Small intestine (tissue), 7 donors: ENCODE results near the gene HRH2. TPM values are rescaled to one million over a fixed set of nuclear protein-coding genes. Genes with fewer than 3 reads are reported as not detected.
A peak's percentile ranks its signal among the peaks of the same experiment; 100 is the strongest.

Source experiments
- DNase-seq, 2 donors: peaks; one replicate each; pipeline versions ENCODE4 v3.0.0 to v3.0.0-alpha.2; 2013
- FAIRE-seq: peaks from 2 replicates; lab custom pipeline; 2012; peaks lifted over from hg19 to GRCh38; lab: Jason Lieb, UNC
- H3K27ac ChIP-seq, 3 donors: one replicate each; pipeline ENCODE4 v1.5.1; 2013; ENCODE audit warnings: low read length in 2 of 3, mild to moderate bottlenecking in 2 of 3, control low read depth in 1 of 3, inconsistent platforms in 1 of 3, low read depth in 1 of 3, moderate library complexity in 1 of 3
- H3K27me3 ChIP-seq, 3 donors: one replicate each; pipeline ENCODE4 v1.6.1; 2013; ENCODE audit warnings: low read length in 3 of 3, inconsistent platforms in 1 of 3; ENCODE audit not compliant: control insufficient read depth in 3 of 3, insufficient read depth in 3 of 3
- H3K36me3 ChIP-seq, 3 donors: one replicate each; pipeline ENCODE4 v1.6.1; 2013; ENCODE audit warnings: low read length in 3 of 3, inconsistent platforms in 1 of 3, low read depth in 1 of 3, mild to moderate bottlenecking in 1 of 3, moderate library complexity in 1 of 3; ENCODE audit not compliant: control insufficient read depth in 3 of 3, insufficient read depth in 2 of 3
- H3K4me1 ChIP-seq, 3 donors: one replicate each; pipeline ENCODE4 v1.6.1; 2013; ENCODE audit warnings: low read length in 2 of 3, inconsistent platforms in 1 of 3, low read depth in 1 of 3, mild to moderate bottlenecking in 1 of 3, moderate library complexity in 1 of 3; ENCODE audit not compliant: control insufficient read depth in 3 of 3, insufficient read depth in 2 of 3
- H3K4me3 ChIP-seq, 3 donors: one replicate each; pipeline ENCODE4 v1.5.1; 2013; ENCODE audit warnings: low read length in 3 of 3, control low read depth in 1 of 3, inconsistent platforms in 1 of 3, low read depth in 1 of 3, mild to moderate bottlenecking in 1 of 3, moderate library complexity in 1 of 3
- H3K9me3 ChIP-seq, 2 donors: one replicate each; pipeline ENCODE4 v1.6.1; 2013; ENCODE audit warnings: low read depth in 1 of 2, low read length in 1 of 2; ENCODE audit not compliant: control insufficient read depth in 2 of 2, insufficient read depth in 1 of 2
- WGBS, 3 donors: extraction: QIAGEN DNeasy Blood & Tissue Kit; methylation state at CpG; one replicate each; pipeline ENCODE4 v1.1.7; 2013; 5-methylcytosine and 5-hydroxymethylcytosine counted together
- polyA plus RNA-seq, 4 donors: library from polyadenylated mRNA; stranded (reverse) in 3 of 4; unstranded in 1 of 4; fragments of 200-250 nt in 3 of 4; fragments of 120-200 nt in 1 of 4; gene quantifications; one replicate each; pipeline versions ENCODE4 v1.2.1 to v1.2.3, GENCODE V29; 2013
- donor health status: healthy with polysubstance abuse.
- donor health status: control.
- donor health status: control.
- donor health status: Bipolar disorder and iron deficiency.
- donor health status: healthy.

Gene HRH2
- polyA plus RNA-seq, 4 donors, result 3.3 to 7.2 (median 6.4) TPM

GRCh38 chr5:175617447-175617846, 40.4 kb upstream of the HRH2 start:
- H3K36me3 ChIP-seq, result no peaks in the 10 kb centered on the region
- 37 to 60% (median 46%) methylated on average over 6 of the region's 6 CpGs for WGBS, 3 donors
- no peaks in the 10 kb centered on the region for H3K27me3 ChIP-seq
- FAIRE-seq, result no peak
- H3K4me1 ChIP-seq, result no peaks in the 10 kb centered on the region
- no peak overlapping the region for H3K4me3 ChIP-seq
- peak; percentile 18 to 46 for DNase-seq
- H3K9me3 ChIP-seq, result peaks cover 0 to 3% of the 10 kb centered on the region in 2 donors
- no peak overlapping the region for H3K27ac ChIP-seq

GRCh38 chr5:175620527-175620926, 37.3 kb upstream of the HRH2 start:
- Histone ChIP-seq H3K27ac (no peak overlapping the region), H3K4me1 (no peaks in the 10 kb centered on the region), H3K27me3 (peaks cover 0 to 5% (median 0%) of the 10 kb centered on the region in 3 donors), H3K4me3 (no peak overlapping the region), H3K9me3 (peaks cover 0 to 3% of the 10 kb centered on the region in 2 donors), H3K36me3 (no peaks in the 10 kb centered on the region)
- WGBS, 3 donors, result 50 to 83% (median 82%) methylated on average over 1 of the region's 1 CpG
- no peak for FAIRE-seq
- no peak for DNase-seq

DNA sequence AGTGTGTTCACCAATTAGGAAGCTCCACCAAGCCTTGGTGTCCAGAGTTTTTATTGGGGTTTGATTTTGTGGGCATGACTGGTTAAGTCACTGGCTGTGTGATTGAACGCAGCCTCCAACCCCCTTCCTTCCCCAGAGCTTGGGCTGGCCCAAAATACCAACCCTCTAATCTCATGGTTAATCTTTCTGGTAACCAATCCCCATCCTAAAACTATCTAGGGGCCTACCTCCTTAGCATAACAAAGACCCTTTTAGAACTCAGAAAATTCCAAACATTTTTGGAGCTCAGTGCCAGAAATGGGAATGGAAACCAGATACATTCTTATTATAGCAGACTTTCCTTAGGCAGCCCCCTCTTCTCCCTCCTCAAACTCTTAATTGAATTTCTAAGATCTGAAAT, 35.9 kb upstream of the HRH2 start:
- no peaks in the 10 kb centered on the region for H3K36me3 ChIP-seq
- no peak overlapping the region for H3K27ac ChIP-seq
- H3K27me3 ChIP-seq, result peaks cover 0 to 5% (median 0%) of the 10 kb centered on the region in 3 donors
- FAIRE-seq, result no peak
- no peaks in the 10 kb centered on the region for H3K4me1 ChIP-seq
- no peak overlapping the region for H3K4me3 ChIP-seq
- no peak for DNase-seq
- peaks cover 0 to 3% of the 10 kb centered on the region in 2 donors for H3K9me3 ChIP-seq
- 68 to 78% (median 76%) methylated on average over 1 of the region's 1 CpG for WGBS, 3 donors

- FAIRE-seq (no peak), DNase-seq (no peak)
- 59 to 76% (median 70%) methylated on average over 7 of the region's 7 CpGs for WGBS, 3 donors
- H3K9me3 ChIP-seq, result peaks cover 0 to 3% of the 10 kb centered on the region in 2 donors
- H3K4me3 ChIP-seq, result no peak overlapping the region
- H3K36me3 ChIP-seq, result no peaks in the 10 kb centered on the region
- H3K4me1 ChIP-seq, result no peaks in the 10 kb centered on the region
- peaks cover 0 to 5% (median 0%) of the 10 kb centered on the region in 3 donors for H3K27me3 ChIP-seq
- H3K27ac ChIP-seq, result no peak overlapping the region
These were observed 34.8 kb upstream of the HRH2 start for GRCh38 chr5:175623088-175623487.

- H3K36me3 ChIP-seq, result no peaks in the 10 kb centered on the region
- H3K27me3 ChIP-seq, result peaks cover 0 to 5% (median 0%) of the 10 kb centered on the region in 3 donors
- no peak overlapping the region for H3K27ac ChIP-seq
- peak in 1 of 2 donors; percentile 73 for DNase-seq
- WGBS, 3 donors, result 8 to 53% (median 35%) methylated on average over 3 of the region's 3 CpGs
- no peak for FAIRE-seq
- H3K4me1 ChIP-seq, result no peaks in the 10 kb centered on the region
- no peak overlapping the region for H3K4me3 ChIP-seq
- peaks cover 0 to 3% of the 10 kb centered on the region in 2 donors for H3K9me3 ChIP-seq
These were observed 33.6 kb upstream of the HRH2 start for GRCh38 chr5:175624316-175624715.

DNA sequence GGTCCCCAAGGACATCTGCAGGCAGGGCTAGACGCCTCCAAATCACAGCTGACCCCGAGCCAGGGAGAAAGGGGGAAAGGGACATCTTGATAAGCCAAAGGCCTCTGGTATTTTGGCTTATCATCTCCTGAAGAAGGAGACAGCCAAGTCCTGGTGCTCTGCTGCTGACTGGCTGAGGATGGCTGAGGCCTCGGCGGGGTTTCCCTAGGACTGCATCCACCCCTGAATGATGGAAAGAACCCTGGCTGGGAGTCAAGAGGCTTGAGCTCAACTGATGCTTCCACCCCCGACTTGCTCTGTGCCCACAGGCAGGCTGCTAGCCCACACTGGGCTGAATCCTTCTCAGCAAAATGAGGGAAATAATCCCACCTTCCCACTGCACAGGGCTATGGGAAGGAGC, 30.9 kb upstream of the HRH2 start:
- WGBS, 3 donors, result 77 to 83% (median 80%) methylated on average over 5 of the region's 5 CpGs
- DNase-seq (no peak), FAIRE-seq (no peak)
- Histone ChIP-seq H3K27ac (no peak overlapping the region), H3K27me3 (peaks cover 0 to 5% (median 0%) of the 10 kb centered on the region in 3 donors), H3K9me3 (peaks cover 0 to 5% of the 10 kb centered on the region in 2 donors), H3K4me1 (no peaks in the 10 kb centered on the region), H3K4me3 (no peak overlapping the region), H3K36me3 (no peaks in the 10 kb centered on the region)

DNA sequence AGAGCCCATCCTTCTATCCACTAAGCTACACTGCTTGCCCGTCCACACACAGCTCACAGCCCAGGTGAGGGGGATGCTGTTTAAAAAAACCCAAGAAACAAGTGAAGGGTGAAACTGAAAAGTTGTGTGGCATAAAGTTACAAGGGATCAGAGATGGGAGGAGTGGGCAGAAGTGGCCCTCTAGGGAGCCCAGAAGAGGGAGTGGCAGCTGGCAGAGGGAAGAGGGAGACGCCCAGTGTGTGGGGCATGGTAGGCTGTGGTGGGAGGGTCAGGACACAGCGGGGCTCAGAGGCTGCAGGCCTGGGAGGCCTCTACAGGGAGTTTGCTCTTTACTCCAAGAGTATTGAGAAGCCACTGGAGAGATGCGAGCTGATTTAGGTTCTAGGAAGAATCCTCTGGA, 30.1 kb upstream of the HRH2 start:
- peaks cover 0 to 5% (median 0%) of the 10 kb centered on the region in 3 donors for H3K27me3 ChIP-seq
- DNase-seq (no peak), FAIRE-seq (no peak)
- WGBS, 3 donors, result 70 to 78% (median 71%) methylated on average over 4 of the region's 4 CpGs
- no peak overlapping the region for H3K27ac ChIP-seq
- no peaks in the 10 kb centered on the region for H3K36me3 ChIP-seq
- no peak overlapping the region for H3K4me3 ChIP-seq
- peaks cover 0 to 5% of the 10 kb centered on the region in 2 donors for H3K9me3 ChIP-seq
- no peaks in the 10 kb centered on the region for H3K4me1 ChIP-seq

DNA sequence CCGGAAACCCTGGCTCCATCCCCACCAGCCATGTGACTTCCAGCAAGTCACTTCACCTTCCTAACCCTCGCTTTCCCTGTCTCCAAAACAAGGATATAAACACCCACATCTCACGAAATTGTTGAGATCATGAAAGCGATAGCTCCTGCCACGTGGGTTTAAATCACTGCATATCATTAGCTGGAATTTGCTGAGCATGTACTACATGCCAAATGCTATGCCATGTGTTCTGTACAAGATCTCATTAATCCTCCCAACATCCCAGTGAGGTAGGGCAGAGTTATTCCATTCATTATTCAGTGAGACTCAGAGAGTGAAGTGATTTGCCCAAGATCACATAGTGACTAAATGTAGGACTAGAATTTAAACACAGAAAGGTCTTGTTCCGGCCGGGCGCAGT, 29.2 kb upstream of the HRH2 start:
- DNase-seq (no peak), FAIRE-seq (no peak)
- 76 to 81% (median 79%) methylated on average over 8 of the region's 8 CpGs for WGBS, 3 donors
- H3K4me1 ChIP-seq, result no peaks in the 10 kb centered on the region
- peaks cover 0 to 2% (median under 1%) of the 10 kb centered on the region in 3 donors for H3K27me3 ChIP-seq
- H3K9me3 ChIP-seq, result peaks cover 0 to 5% of the 10 kb centered on the region in 2 donors
- no peak overlapping the region for H3K27ac ChIP-seq
- H3K4me3 ChIP-seq, result no peak overlapping the region
- H3K36me3 ChIP-seq, result no peaks in the 10 kb centered on the region

DNA sequence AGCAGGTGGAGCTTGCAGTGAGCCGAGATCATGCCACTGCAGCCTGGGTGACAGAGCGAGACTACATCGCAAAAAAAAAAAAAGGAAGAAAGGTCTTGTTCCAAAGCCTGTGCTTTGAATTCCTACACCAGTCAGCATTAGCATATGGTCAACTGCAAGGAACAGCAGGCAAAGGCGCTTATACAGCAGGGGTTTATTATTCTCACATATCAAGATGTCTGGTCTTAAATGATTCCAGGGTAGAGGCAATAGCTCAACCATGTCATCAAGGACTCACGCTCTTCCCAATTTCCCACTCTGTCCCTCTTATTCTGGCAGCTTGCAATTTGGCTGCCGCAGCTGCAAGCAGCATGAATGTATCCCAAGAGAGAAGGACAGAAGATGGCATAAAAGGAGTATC, 28.6 kb upstream of the HRH2 start:
- DNase-seq, result no peak
- 85 to 89% (median 87%) methylated on average over 6 of the region's 6 CpGs for WGBS, 3 donors
- no peak overlapping the region for H3K4me3 ChIP-seq
- H3K27me3 ChIP-seq, result peaks cover 0 to 3% (median under 1%) of the 10 kb centered on the region in 3 donors
- H3K36me3 ChIP-seq, result no peaks in the 10 kb centered on the region
- H3K4me1 ChIP-seq, result no peaks in the 10 kb centered on the region
- no peak for FAIRE-seq
- no peak overlapping the region for H3K27ac ChIP-seq
- peaks cover 0 to 5% of the 10 kb centered on the region in 2 donors for H3K9me3 ChIP-seq
